ENCODE measurements around the gene BMAL1.

DNA sequence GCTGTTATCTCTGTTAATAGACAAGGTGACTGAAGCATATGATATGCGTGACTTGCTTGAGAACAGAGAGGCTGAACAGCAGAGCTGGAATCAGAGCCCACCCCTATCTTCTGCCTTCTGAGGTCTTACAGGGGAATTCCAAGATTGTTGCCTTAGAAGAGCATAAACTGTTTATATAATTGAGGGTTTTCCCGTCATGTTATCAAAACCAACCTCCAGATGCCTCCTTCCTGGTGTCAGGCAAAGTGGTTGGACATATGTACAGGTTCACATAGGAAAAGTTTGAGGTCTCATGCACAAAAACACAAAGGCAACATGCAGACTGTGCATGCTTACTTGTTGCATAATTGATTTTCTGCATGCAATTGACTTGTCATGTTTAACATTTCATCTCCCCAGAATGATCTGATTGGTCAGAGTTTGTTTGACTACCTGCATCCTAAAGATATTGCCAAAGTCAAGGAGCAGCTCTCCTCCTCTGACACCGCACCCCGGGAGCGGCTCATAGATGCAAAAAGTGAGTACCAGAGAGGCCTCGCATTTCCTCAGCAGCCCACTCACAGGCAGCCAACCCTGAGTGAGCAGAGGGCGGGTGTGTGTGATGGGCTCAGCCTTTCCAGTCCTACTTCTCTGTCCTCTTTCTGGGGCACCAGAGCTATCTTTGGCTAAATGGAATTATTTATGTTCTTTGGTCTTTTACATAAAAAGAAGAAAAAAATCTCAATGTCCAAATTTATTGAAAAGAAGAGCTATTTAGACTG lies 88.9 kb downstream of the BMAL1 start:
- TF ChIP-seq POLR2A (IDR thresholded peaks at IDR 0.05; ENCODE audit: low read depth, low read length) (no peak), TAF1 (IDR thresholded peaks at IDR 0.05; ENCODE audit: low read depth, low read length) (no peak), POLR2AphosphoS5 (IDR thresholded peaks at IDR 0.05; ENCODE audit: low read depth, low read length) (no peak), SPI1 (IDR thresholded peaks at IDR 0.05; ENCODE audit: low read depth, low read length) (no peak), POU2F2 (IDR thresholded peaks at IDR 0.05; ENCODE audit: low read depth, low read length) (0 out of 2 replicates have a peak, but pooled peaks have one; percentile 18), PAX5 (IDR thresholded peaks at IDR 0.05; ENCODE audit: insufficient read depth, low read length, severe bottlenecking) (no peak)

Measured in GM12891 (cell line).